ENCODE data around the gene CRPPA. TPM values are rescaled to one million over a fixed set of nuclear protein-coding genes. Genes with fewer than 3 reads are reported as not detected.

The CRPPA gene
- total RNA-seq, 1 donor from 2014 or later, result 3.9 TPM

Other genes with a start within 250 kb of the CRPPA start
- 0.14 and 0.23 TPM in 2 replicates for gene SOSTDC1, start 44.2 kb upstream of the CRPPA start, total RNA-seq
- not detected in 2 replicates for gene LRRC72, start 105.3 kb upstream of the CRPPA start, total RNA-seq
- gene ANKMY2, start 224.2 kb upstream of the CRPPA start, total RNA-seq, result 21.9 and 25.0 TPM in 2 replicates
- gene BZW2, start 224.6 kb upstream of the CRPPA start, total RNA-seq, result 83.4 and 84.9 TPM in 2 replicates